C4-2B (cell line): ENCODE measurements around the gene ELAVL1.

Experiments used
- CTCF ChIP-seq: fragments of 450-650 bp; conservative IDR thresholded peaks from 2 replicates; pipeline ENCODE4 v1.5.1; 2017; ENCODE audit warnings: mild to moderate bottlenecking
- ZFX ChIP-seq: fragments of 450-650 bp; IDR thresholded peaks from 2 replicates; pipeline ENCODE4 v1.6.1; 2017

- no peak for TF ChIP-seq CTCF
- TF ChIP-seq ZFX = no peak
Measured at GRCh38 chr19:7912144-7912696, 93.2 kb downstream of the ELAVL1 start.
